ENCODE data around the gene PALMD.

The PALMD gene

DNA sequence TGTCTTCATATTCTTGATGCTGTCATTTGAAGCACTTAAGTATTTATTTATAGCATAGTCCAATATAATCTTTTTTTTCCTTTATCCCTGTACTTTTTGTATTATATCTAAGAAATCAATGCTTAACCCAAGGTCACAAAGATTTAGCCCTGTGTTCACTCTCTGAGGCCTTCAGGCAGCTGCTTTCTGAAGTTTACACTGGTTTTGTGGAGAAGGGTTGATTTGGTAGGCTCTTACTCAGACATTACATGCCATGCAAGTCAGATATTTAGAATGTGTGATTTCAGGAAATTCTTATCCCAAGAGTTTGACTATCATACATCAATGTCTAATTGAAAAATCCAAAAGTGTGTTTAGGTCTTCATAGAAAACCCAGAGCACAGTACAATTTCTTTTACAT is 56.3 kb downstream of the PALMD start:
- no peak for DNase-seq

DNA sequence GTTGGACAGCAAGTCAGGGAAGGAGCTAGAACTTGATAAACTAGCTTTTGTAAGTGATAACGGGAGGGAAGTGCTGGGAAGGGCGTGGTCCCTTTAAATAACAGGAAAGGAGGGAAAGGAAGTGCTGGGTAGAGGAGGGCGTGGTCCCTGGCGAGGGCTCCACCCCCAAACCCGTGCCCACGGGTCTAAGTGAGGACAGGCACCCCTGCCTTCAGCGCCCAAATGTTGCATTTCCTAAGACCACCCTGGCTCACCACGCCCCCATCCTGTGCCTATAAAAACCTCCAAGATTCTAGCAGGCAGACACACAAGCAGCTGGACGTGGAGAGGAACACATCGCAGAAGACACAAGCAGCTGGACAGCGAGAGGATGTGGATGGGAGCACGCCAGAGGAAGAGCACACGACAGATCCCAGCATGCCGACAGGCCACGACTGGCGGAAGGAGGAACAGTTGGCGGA is 58.5 kb downstream of the PALMD start:
- DNase-seq = peak; percentile 15

DNA sequence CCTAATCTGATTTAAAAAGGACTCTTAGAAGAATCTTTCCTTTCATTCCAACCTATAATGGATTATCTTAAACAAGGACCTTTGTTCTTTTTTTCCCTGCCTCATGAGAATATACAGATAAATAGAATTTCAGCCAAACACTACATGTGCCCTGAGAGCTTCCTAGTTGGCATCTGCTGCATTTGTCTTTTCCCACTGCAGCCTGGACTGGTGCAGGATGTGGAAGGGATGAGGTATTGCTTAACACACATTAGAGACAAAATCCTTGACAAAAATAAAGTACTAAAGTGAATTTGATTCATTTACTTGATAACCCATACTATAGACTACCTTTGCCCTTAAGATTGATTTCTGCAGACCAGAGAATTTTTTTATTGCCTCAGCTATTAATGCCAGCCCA is 59.5 kb downstream of the PALMD start:
- DNase-seq = no peak

GRCh38 chr1:99707535-99708142 is 61.7 kb downstream of the PALMD start:
- DNase-seq = peak; percentile 65

- DNase-seq = no peak
These were observed 65.1 kb downstream of the PALMD start for GRCh38 chr1:99710994-99711393.

- no peak for DNase-seq
These were observed 67.1 kb downstream of the PALMD start for GRCh38 chr1:99713006-99713405.

DNA sequence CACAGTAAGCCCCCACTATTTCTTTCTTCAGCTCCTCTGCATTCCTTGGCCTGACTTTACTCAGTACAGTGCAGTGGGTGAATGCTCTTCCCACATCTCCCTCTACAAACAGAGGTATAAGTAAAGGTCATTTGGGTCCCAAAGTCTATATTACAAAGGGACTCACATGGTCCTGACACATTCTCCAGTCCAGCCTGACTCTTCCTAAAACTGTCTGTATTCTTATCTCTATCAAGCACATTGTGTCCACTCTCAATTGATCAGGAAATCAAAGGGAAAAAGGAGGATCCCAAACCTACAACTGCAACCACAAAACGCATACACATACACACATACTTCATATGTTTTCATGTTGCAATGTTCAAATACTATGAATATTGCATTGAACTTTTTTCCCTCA is 71.1 kb downstream of the PALMD start:
- DNase-seq = no peak

GRCh38 chr1:99723251-99723650 is 77.3 kb downstream of the PALMD start:
- DNase-seq = no peak

GRCh38 chr1:99725996-99726395 is 80.1 kb downstream of the PALMD start:
- DNase-seq = no peak

DNA sequence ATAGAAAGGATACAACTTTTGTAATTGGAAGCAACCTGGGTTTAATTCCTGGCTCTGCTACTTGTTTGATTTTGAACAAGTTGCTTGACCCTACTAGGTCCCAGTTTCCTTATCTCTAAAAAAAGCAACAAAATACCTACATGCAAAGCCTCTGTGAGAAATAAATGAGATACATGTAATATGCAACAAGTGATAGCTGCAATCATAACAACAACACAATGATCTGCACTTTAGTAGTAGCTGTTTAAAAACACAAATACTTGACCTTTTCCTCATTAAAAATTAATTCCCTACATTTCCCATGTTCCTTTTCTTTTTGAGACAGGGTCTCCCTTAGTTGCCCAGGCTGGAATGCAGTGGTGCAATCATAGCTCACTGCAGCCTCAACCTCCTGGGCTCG is 80.5 kb downstream of the PALMD start:
- no peak for DNase-seq

GRCh38 chr1:99726818-99727217 is 80.9 kb downstream of the PALMD start:
- DNase-seq = no peak

DNA sequence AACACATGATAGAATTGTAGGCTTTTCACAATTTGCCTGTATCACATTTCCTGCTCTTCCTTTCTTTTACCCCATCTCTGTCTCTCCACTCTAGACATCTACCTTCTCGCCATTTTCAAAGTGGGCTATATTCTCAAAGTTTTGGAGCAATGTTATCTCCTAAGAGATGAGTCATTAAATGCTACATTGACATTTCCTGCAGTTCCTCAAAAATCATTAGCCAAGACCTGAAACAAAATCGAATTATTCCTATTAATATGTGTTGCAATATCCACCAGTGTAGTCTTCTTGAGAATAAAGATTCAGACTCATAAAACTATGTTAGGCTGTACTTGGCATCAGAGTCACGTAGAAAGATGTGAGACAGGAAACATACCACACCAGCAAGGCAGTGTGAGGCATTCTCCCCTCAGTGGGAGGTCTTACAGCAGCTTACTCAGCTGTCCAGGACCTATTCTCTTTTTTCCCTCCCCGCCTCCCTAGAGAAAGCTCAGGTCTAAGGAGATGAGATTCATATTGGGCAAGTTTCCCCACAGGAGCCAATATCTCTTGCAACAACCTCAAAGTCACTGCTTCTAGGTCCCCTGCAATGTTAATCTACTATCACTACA is 81.8 kb downstream of the PALMD start:
- peak; percentile 5 for DNase-seq

- peak; percentile 19 for DNase-seq
These were observed 82.8 kb downstream of the PALMD start for GRCh38 chr1:99728494-99729235.

DNA sequence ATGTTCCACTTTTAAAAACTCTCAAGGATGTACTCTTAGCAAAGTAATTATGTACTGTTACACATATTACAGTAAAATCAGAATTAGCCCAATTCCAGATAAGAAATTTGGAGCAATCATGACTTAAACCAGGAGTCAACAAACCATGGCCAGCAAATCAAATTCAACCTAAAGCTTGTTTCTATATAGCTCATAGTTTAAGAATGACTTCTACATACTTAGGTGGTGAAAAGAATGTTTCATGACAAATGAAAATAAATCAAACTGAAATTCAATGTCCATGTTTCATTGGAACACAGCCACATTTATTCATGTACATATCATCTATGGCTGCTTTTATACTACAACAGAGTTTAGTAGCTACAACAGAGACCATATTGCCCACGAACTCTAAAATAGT is 85.5 kb downstream of the PALMD start:
- no peak for DNase-seq

- DNase-seq = no peak
These were observed 89.9 kb downstream of the PALMD start for GRCh38 chr1:99735852-99736251.

DNA sequence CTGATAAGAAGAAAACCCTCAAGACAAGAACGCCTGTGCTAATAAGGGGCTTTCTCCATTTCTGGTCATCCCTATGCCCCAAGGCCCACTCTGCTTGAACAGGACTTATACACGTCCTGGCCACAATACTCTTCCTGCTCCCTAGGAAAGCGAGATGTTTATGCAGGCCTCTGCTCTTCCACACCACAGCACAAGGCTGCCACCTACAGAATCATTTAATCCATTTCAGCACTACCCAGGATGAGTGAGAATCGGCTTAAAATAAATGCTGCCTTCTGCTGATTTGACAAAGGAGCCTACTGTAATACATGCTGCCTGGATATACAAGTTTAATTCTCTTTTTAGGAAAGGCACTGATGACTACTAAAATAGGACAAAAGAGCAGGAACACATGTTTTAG is 91.1 kb downstream of the PALMD start:
- no peak for DNase-seq

DNA sequence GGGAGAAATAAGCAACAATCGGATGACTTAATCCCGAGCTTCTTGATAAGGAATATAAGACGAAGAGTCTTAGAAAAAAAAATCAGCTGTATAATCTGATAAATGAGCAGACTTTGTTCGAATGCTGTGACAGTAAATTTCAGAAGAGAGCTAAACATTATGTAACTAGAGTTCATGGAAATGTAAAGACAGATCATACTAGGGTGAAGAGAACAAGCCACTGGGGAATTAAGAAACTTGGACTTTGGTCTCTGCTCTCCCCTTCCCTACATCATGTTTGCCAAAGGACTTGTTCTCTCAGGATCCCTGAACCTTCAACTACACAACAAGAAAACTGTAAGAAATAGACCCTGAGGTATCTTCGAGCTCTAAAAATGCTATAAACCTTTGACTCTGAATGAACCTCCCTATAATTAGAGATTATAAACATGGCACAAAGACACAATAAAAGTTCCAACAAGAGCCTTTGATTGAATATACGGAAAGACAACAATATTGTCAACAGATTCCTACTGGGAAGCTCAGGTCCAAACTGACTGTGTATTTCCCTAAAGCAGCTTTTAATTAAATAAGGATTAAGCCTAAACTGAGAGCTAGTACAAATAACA is 93.0 kb downstream of the PALMD start:
- DNase-seq = no peak

DNA sequence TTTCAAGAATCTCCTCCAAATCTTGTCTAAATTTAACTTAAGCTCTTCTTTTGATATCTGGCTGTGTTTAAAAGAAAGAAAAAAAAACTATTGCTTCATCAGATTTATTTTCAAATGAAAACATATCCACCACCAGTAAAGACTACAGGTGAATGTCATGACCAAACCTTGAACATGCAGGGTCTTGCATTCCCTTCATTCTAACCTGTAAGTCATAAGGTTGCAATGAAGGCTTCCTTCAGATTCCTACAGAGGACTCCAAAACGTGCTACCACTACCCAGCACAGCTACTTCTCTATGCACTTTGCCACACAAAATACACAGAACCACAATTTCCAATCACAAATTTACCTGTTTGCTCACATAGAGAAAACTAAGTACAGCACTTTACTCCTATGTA is 94.2 kb downstream of the PALMD start:
- no peak for DNase-seq
